WTC11 (cell line): ENCODE measurements around the gene LRRC7. TPM values are rescaled to one million over a fixed set of nuclear protein-coding genes. Genes with fewer than 3 reads are reported as not detected.

Source experiments
- ATAC-seq: fragments of 200-7000 bp; cut with Tn5 transposase; 2 replicates; pipeline ENCODE4 v1.10.0; 2021; ENCODE audit warnings: mild to moderate bottlenecking, moderate library complexity
- CTCF ChIA-PET: fragments of 300-600 bp; sonication (Branson Sonifier 250); formaldehyde crosslinking; loops from one replicate; lab custom pipeline; 2021; ENCODE audit warnings: antibody characterized with exemption; lab: Charles Lee
- POLR2A ChIA-PET: fragments of 350-600 bp; sonication (Branson Sonifier 250); formaldehyde crosslinking; loops from one replicate; lab custom pipeline; 2021; ENCODE audit warnings: antibody characterized with exemption; lab: Charles Lee
- DNase-seq: peaks from one replicate; pipeline ENCODE4 v3.0.0; 2021; ENCODE audit warnings: low spot score
- H3K27ac Mint-ChIP-seq: 2 replicates; pipeline ENCODE4 v1.8.0; 2021; ENCODE audit warnings: mixed read lengths
- H3K27me3 Mint-ChIP-seq: 2 replicates; pipeline ENCODE4 v1.8.0; 2021; ENCODE audit warnings: low read depth, mild to moderate bottlenecking, moderate library complexity, mixed read lengths
- H3K36me3 Mint-ChIP-seq: 2 replicates; pipeline ENCODE4 v1.8.0; 2021; ENCODE audit warnings: mixed read lengths
- H3K4me1 Mint-ChIP-seq: 2 replicates; pipeline ENCODE4 v1.8.0; 2022; ENCODE audit warnings: mixed read lengths
- H3K4me3 Mint-ChIP-seq: 2 replicates; pipeline ENCODE4 v1.8.0; 2021; ENCODE audit warnings: mild to moderate bottlenecking, moderate library complexity, mixed read lengths
- H3K9me3 Mint-ChIP-seq: 2 replicates; pipeline ENCODE4 v1.8.0; 2021; ENCODE audit warnings: mixed read lengths
- ATF1 ChIP-seq: sonication (generic); formaldehyde crosslinking; IDR thresholded peaks from 2 replicates; pipeline ENCODE4 v1.8.1; 2023; ENCODE audit warnings: mild to moderate bottlenecking, moderate library complexity, missing genetic modification reagents
- FOXP4 ChIP-seq: sonication (generic); formaldehyde crosslinking; IDR thresholded peaks from 2 replicates; pipeline ENCODE4 v1.8.0; 2022; ENCODE audit warnings: mild to moderate bottlenecking, missing genetic modification reagents
- GTF2I ChIP-seq: fragments of 250-450 bp; sonication (Bioruptor Pico); conservative IDR thresholded peaks from 2 replicates; pipeline ENCODE4 v1.4.0; 2021; ENCODE audit warnings: mild to moderate bottlenecking
- HMGXB4 ChIP-seq: sonication (generic); formaldehyde crosslinking; IDR thresholded peaks from 2 replicates; pipeline ENCODE4 v1.8.1; 2023; ENCODE audit warnings: mild to moderate bottlenecking, moderate library complexity, missing genetic modification reagents
- JUN ChIP-seq: sonication (generic); formaldehyde crosslinking; IDR thresholded peaks from 2 replicates; pipeline ENCODE4 v1.8.0; 2023; ENCODE audit warnings: mild to moderate bottlenecking, missing genetic modification reagents
- NFATC4 ChIP-seq: fragments of 250-450 bp; sonication (Bioruptor Pico); IDR thresholded peaks from 2 replicates; pipeline ENCODE4 v1.9.0; 2021; ENCODE audit warnings: mild to moderate bottlenecking
- NFE2L1 ChIP-seq: sonication (generic); formaldehyde crosslinking; IDR thresholded peaks from 2 replicates; pipeline ENCODE4 v1.8.1; 2023; ENCODE audit warnings: missing genetic modification reagents
- PRRX2 ChIP-seq: fragments of 250-450 bp; sonication (Bioruptor Pico); IDR thresholded peaks from 2 replicates; pipeline ENCODE4 v1.8.0; 2021; ENCODE audit warnings: mild to moderate bottlenecking
- RORB ChIP-seq: fragments of 250-450 bp; sonication (Bioruptor Pico); IDR thresholded peaks from 2 replicates; pipeline ENCODE4 v1.9.0; 2021; ENCODE audit warnings: mild to moderate bottlenecking
- SP1 ChIP-seq: sonication (generic); formaldehyde crosslinking; conservative IDR thresholded peaks from 2 replicates; pipeline ENCODE4 v1.8.1; 2022; ENCODE audit warnings: missing genetic modification reagents
- TEAD1 ChIP-seq: sonication (generic); formaldehyde crosslinking; IDR thresholded peaks from 2 replicates; pipeline ENCODE4 v1.8.0; 2022; ENCODE audit warnings: mild to moderate bottlenecking, missing genetic modification reagents
- TP53 ChIP-seq: sonication (generic); formaldehyde crosslinking; IDR thresholded peaks from 2 replicates; pipeline ENCODE4 v1.8.1; 2023; ENCODE audit warnings: mild to moderate bottlenecking, missing genetic modification reagents
- USF1 ChIP-seq: sonication (generic); formaldehyde crosslinking; IDR thresholded peaks from 2 replicates; pipeline ENCODE4 v1.8.0; 2022; ENCODE audit warnings: mild to moderate bottlenecking, missing genetic modification reagents
- ZBTB43 ChIP-seq: sonication (generic); formaldehyde crosslinking; IDR thresholded peaks from 2 replicates; pipeline ENCODE4 v1.8.1; 2023; ENCODE audit warnings: mild to moderate bottlenecking, missing genetic modification reagents
- ZNF121 ChIP-seq: sonication (generic); formaldehyde crosslinking; IDR thresholded peaks from 2 replicates; pipeline ENCODE4 v1.8.0; 2023; ENCODE audit warnings: missing genetic modification reagents
- total RNA-seq: library from RNA; stranded (reverse); gene quantifications from 3 replicates; pipeline ENCODE4 v1.2.3, GENCODE V29; 2021
- TF ChIP-seq, protein P1 (sequence below): sonication (generic); formaldehyde crosslinking; IDR thresholded peaks from 2 replicates; pipeline ENCODE4 v1.8.0; 2022; ENCODE audit warnings: mild to moderate bottlenecking, missing genetic modification reagents
- TF ChIP-seq, protein P2 (sequence below): sonication (generic); formaldehyde crosslinking; IDR thresholded peaks from 2 replicates; pipeline ENCODE4 v1.8.1; 2022; ENCODE audit warnings: mild to moderate bottlenecking, missing genetic modification reagents, moderate library complexity, borderline replicate concordance
- TF ChIP-seq, protein P3 (sequence below): sonication (generic); formaldehyde crosslinking; IDR thresholded peaks from 2 replicates; pipeline ENCODE4 v1.8.1; 2023; ENCODE audit warnings: mild to moderate bottlenecking, missing genetic modification reagents, borderline replicate concordance

Gene LRRC7
- total RNA-seq, 1 experiment from 2014 or later, result not detected

- TF ChIP-seq, protein P1, sequence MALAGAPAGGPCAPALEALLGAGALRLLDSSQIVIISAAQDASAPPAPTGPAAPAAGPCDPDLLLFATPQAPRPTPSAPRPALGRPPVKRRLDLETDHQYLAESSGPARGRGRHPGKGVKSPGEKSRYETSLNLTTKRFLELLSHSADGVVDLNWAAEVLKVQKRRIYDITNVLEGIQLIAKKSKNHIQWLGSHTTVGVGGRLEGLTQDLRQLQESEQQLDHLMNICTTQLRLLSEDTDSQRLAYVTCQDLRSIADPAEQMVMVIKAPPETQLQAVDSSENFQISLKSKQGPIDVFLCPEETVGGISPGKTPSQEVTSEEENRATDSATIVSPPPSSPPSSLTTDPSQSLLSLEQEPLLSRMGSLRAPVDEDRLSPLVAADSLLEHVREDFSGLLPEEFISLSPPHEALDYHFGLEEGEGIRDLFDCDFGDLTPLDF, result no peak
- TF ChIP-seq SP1 (CRISPR knock-in tag), result no peak
- no peak for TF ChIP-seq ZBTB43 (CRISPR knock-in tag)
- no peak for TF ChIP-seq JUN
- TF ChIP-seq ATF1 (CRISPR knock-in tag), result no peak
- no peak for TF ChIP-seq GTF2I
- TF ChIP-seq TEAD1, result no peak
- no peak for TF ChIP-seq PRRX2
- no peak for TF ChIP-seq ZNF121 (CRISPR knock-in tag)
- TF ChIP-seq, protein P2, sequence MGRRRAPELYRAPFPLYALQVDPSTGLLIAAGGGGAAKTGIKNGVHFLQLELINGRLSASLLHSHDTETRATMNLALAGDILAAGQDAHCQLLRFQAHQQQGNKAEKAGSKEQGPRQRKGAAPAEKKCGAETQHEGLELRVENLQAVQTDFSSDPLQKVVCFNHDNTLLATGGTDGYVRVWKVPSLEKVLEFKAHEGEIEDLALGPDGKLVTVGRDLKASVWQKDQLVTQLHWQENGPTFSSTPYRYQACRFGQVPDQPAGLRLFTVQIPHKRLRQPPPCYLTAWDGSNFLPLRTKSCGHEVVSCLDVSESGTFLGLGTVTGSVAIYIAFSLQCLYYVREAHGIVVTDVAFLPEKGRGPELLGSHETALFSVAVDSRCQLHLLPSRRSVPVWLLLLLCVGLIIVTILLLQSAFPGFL, result no peak
Observed at GRCh38 chr1:69919129-69919921, 351.6 kb downstream of the LRRC7 start (continued).

GRCh38 chr1:69919922-69920273 is 352.2 kb downstream of the LRRC7 start:
- ATAC-seq, result no peak

GRCh38 chr1:69920426-69920825 is 352.7 kb downstream of the LRRC7 start:
- Mint-ChIP-seq H3K9me3 (no peaks in the 10 kb centered on the region), H3K27me3 (no peaks in the 10 kb centered on the region), H3K4me1 (peaks cover 2% of the 10 kb centered on the region), H3K36me3 (no peaks in the 10 kb centered on the region), H3K4me3 (no peak overlapping the region), H3K27ac (no peak overlapping the region)
- ChIA-PET CTCF (no interaction called here), POLR2A (no interaction called here)
- TF ChIP-seq USF1 (CRISPR knock-in tag) (no peak), RORB (CRISPR knock-in tag) (no peak), HMGXB4 (no peak), TP53 (CRISPR knock-in tag) (no peak)
- TF ChIP-seq, protein P3, sequence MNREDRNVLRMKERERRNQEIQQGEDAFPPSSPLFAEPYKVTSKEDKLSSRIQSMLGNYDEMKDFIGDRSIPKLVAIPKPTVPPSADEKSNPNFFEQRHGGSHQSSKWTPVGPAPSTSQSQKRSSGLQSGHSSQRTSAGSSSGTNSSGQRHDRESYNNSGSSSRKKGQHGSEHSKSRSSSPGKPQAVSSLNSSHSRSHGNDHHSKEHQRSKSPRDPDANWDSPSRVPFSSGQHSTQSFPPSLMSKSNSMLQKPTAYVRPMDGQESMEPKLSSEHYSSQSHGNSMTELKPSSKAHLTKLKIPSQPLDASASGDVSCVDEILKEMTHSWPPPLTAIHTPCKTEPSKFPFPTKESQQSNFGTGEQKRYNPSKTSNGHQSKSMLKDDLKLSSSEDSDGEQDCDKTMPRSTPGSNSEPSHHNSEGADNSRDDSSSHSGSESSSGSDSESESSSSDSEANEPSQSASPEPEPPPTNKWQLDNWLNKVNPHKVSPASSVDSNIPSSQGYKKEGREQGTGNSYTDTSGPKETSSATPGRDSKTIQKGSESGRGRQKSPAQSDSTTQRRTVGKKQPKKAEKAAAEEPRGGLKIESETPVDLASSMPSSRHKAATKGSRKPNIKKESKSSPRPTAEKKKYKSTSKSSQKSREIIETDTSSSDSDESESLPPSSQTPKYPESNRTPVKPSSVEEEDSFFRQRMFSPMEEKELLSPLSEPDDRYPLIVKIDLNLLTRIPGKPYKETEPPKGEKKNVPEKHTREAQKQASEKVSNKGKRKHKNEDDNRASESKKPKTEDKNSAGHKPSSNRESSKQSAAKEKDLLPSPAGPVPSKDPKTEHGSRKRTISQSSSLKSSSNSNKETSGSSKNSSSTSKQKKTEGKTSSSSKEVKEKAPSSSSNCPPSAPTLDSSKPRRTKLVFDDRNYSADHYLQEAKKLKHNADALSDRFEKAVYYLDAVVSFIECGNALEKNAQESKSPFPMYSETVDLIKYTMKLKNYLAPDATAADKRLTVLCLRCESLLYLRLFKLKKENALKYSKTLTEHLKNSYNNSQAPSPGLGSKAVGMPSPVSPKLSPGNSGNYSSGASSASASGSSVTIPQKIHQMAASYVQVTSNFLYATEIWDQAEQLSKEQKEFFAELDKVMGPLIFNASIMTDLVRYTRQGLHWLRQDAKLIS, result no peak
- DNase-seq (no peak), ATAC-seq (no peak)

More at GRCh38 chr1:69919922-69920273, 352.2 kb downstream of the LRRC7 start:
- Mint-ChIP-seq H3K9me3 (no peaks in the 10 kb centered on the region), H3K27me3 (no peaks in the 10 kb centered on the region), H3K4me1 (peaks cover 7% of the 10 kb centered on the region), H3K4me3 (no peak overlapping the region), H3K27ac (no peak overlapping the region), H3K36me3 (no peaks in the 10 kb centered on the region)
- ChIA-PET CTCF (no interaction called here), POLR2A (no interaction called here)
- TF ChIP-seq NFATC4 (CRISPR knock-in tag) (no peak), FOXP4 (CRISPR knock-in tag) (no peak), NFE2L1 (CRISPR knock-in tag) (no peak)
- DNase-seq, result no peak
